ENCODE measurements around the gene DENND2A. TPM values are rescaled to one million over a fixed set of nuclear protein-coding genes. Genes with fewer than 3 reads are reported as not detected.

DENND2A gene
- total and polyA plus RNA-seq, 10 of the 15 experiments (the other 5 are each of a cell fraction or from before 2014, with no cell fraction given): 0.01 TPM; not detected in 9

DNA sequence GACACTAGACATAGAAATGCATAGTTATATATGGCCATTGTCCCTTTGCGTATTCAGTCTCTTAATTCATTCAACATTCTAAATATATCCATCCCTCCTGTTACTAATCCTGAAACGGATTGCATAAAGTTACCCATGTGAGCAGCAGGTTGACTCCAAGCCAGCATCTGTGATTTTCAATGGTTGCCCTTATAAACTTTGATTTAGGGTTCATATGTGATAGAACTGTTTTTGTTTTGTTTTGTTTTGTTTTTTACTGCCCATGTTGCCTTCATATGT is 13.4 kb upstream of the DENND2A start:
- no peak overlapping the region for H2AFZ ChIP-seq (ENCODE audit: control insufficient read depth, low read depth, low read length)
- 55% methylated on average over 2 of the region's 2 CpGs for WGBS (ENCODE audit: insufficient coverage, insufficient replicate concordance, low lambda C conversion rate, missing lambda C conversion rate)
- peaks cover 12% of the 10 kb centered on the region for H3K4me1 ChIP-seq (ENCODE audit: control insufficient read depth, insufficient read depth, low read length)
- ChIA-PET RAD21 (ENCODE audit: unreplicated experiment) (interaction anchor here (0.6 to 1.5 kb wide), 3 partner anchors 103 to 177 kb away, joined by 3 to 13 read pairs (median 8); no protein-coding TSS in a partner anchor), POLR2A (no interaction called here), CTCF (interaction anchor here (0.7 to 3.8 kb wide), 14 partner anchors 22 to 477 kb away, joined by 3 to 29 read pairs (median 4); no protein-coding TSS in a partner anchor), SMC1A (ENCODE audit: uncharacterized antibody, unreplicated experiment) (interaction anchor here (0.6 to 2.2 kb wide), 6 partner anchors 134 to 186 kb away, joined by 3 to 16 read pairs (median 4); no protein-coding TSS in a partner anchor)
- no peaks in the 10 kb centered on the region for H3K9me3 ChIP-seq (replicated peaks; ENCODE audit: control insufficient read depth, insufficient read depth, low read length)
- ATAC-seq: no peak
- no peaks in the 10 kb centered on the region for H3K79me2 ChIP-seq (ENCODE audit: control insufficient read depth, insufficient read depth, low read length)
- no peak for TF ChIP-seq RBBP5 (conservative IDR thresholded peaks at IDR 0.05)
- TF ChIP-seq ASH2L (IDR thresholded peaks at IDR 0.05; ENCODE audit: borderline replicate concordance, low read depth): no peak
- TF ChIP-seq GATAD2B (conservative IDR thresholded peaks at IDR 0.05; ENCODE audit: low read depth): no peak
- TF ChIP-seq, protein P1, sequence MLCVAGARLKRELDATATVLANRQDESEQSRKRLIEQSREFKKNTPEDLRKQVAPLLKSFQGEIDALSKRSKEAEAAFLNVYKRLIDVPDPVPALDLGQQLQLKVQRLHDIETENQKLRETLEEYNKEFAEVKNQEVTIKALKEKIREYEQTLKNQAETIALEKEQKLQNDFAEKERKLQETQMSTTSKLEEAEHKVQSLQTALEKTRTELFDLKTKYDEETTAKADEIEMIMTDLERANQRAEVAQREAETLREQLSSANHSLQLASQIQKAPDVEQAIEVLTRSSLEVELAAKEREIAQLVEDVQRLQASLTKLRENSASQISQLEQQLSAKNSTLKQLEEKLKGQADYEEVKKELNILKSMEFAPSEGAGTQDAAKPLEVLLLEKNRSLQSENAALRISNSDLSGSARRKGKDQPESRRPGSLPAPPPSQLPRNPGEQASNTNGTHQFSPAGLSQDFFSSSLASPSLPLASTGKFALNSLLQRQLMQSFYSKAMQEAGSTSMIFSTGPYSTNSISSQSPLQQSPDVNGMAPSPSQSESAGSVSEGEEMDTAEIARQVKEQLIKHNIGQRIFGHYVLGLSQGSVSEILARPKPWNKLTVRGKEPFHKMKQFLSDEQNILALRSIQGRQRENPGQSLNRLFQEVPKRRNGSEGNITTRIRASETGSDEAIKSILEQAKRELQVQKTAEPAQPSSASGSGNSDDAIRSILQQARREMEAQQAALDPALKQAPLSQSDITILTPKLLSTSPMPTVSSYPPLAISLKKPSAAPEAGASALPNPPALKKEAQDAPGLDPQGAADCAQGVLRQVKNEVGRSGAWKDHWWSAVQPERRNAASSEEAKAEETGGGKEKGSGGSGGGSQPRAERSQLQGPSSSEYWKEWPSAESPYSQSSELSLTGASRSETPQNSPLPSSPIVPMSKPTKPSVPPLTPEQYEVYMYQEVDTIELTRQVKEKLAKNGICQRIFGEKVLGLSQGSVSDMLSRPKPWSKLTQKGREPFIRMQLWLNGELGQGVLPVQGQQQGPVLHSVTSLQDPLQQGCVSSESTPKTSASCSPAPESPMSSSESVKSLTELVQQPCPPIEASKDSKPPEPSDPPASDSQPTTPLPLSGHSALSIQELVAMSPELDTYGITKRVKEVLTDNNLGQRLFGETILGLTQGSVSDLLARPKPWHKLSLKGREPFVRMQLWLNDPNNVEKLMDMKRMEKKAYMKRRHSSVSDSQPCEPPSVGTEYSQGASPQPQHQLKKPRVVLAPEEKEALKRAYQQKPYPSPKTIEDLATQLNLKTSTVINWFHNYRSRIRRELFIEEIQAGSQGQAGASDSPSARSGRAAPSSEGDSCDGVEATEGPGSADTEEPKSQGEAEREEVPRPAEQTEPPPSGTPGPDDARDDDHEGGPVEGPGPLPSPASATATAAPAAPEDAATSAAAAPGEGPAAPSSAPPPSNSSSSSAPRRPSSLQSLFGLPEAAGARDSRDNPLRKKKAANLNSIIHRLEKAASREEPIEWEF (IDR thresholded peaks at IDR 0.05; ENCODE audit: insufficient replicate concordance, low read depth, low read length): no peak
- TF ChIP-seq JUNB (IDR thresholded peaks at IDR 0.05): no peak
- TF ChIP-seq RELA (IDR thresholded peaks at IDR 0.05; ENCODE audit: borderline replicate concordance, partially characterized antibody): no peak
- TF ChIP-seq CBX3 (IDR thresholded peaks at IDR 0.05; ENCODE audit: borderline replicate concordance, low read depth): no peak
- TF ChIP-seq MTA3 (IDR thresholded peaks at IDR 0.05; ENCODE audit: borderline replicate concordance, low read length): no peak
- TF ChIP-seq EED (IDR thresholded peaks at IDR 0.05; ENCODE audit: low read depth): no peak
- TF ChIP-seq MYB (IDR thresholded peaks at IDR 0.05; ENCODE audit: borderline replicate concordance, low read depth, low read length): no peak
- no peak for TF ChIP-seq SRF (IDR thresholded peaks at IDR 0.05; ENCODE audit: low read depth in 2 of 2, low read length in 2 of 2)
- no peak for TF ChIP-seq IKZF1 (conservative IDR thresholded peaks at IDR 0.05)
- no peak for TF ChIP-seq HDAC6 (IDR thresholded peaks at IDR 0.05; ENCODE audit: unreplicated experiment)
- no peak overlapping the region for H3K27ac ChIP-seq (ENCODE audit: control insufficient read depth, insufficient read depth)
- H3K27me3 ChIP-seq (replicated peaks in 1 of 2; ENCODE audit: control insufficient read depth in 2 of 2, insufficient read depth in 2 of 2, low read length in 1 of 2): no peaks in the 10 kb centered on the region
- no peak overlapping the region for H3K4me2 ChIP-seq (ENCODE audit: control insufficient read depth, insufficient read depth)
- no TSS peak for BruUV-seq (replicated peaks)
- intact Hi-C loops (cut with micrococcal nuclease; ENCODE audit: unreplicated experiment): no loop called here
- H3K36me3 ChIP-seq (ENCODE audit: control insufficient read depth in 2 of 2, insufficient read depth in 2 of 2, low read length in 1 of 2): no peaks in the 10 kb centered on the region
- no peak overlapping the region for H3K9ac ChIP-seq (ENCODE audit: control insufficient read depth, insufficient read depth, low read length)
- no peak for FAIRE-seq
- DNase-seq (ENCODE audit: low read depth, low spot score): no peak
- H3K4me3 ChIP-seq: no peak overlapping the region
- in situ Hi-C loops (cut with MboI): no loop called here
- no peaks in the 10 kb centered on the region for H4K20me1 ChIP-seq (ENCODE audit: control insufficient read depth, insufficient read depth)

All from GM12878 (cell line).